GM18861 (cell line): ENCODE measurements around the gene UGGT1.

Experiments
- ATAC-seq: cut with Tn5 transposase; IDR thresholded peaks from one replicate; pipeline ENCODE4 v1.9.1; 2021; ENCODE audit not compliant: unreplicated experiment

UGGT1 gene, protein sequence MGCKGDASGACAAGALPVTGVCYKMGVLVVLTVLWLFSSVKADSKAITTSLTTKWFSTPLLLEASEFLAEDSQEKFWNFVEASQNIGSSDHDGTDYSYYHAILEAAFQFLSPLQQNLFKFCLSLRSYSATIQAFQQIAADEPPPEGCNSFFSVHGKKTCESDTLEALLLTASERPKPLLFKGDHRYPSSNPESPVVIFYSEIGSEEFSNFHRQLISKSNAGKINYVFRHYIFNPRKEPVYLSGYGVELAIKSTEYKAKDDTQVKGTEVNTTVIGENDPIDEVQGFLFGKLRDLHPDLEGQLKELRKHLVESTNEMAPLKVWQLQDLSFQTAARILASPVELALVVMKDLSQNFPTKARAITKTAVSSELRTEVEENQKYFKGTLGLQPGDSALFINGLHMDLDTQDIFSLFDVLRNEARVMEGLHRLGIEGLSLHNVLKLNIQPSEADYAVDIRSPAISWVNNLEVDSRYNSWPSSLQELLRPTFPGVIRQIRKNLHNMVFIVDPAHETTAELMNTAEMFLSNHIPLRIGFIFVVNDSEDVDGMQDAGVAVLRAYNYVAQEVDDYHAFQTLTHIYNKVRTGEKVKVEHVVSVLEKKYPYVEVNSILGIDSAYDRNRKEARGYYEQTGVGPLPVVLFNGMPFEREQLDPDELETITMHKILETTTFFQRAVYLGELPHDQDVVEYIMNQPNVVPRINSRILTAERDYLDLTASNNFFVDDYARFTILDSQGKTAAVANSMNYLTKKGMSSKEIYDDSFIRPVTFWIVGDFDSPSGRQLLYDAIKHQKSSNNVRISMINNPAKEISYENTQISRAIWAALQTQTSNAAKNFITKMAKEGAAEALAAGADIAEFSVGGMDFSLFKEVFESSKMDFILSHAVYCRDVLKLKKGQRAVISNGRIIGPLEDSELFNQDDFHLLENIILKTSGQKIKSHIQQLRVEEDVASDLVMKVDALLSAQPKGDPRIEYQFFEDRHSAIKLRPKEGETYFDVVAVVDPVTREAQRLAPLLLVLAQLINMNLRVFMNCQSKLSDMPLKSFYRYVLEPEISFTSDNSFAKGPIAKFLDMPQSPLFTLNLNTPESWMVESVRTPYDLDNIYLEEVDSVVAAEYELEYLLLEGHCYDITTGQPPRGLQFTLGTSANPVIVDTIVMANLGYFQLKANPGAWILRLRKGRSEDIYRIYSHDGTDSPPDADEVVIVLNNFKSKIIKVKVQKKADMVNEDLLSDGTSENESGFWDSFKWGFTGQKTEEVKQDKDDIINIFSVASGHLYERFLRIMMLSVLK (N-terminal part only)

GRCh38 chr2:128090945-128091725, at the start of gene UGGT1:
TSS of gene UGGT1 (plus strand) at chr2:128091200. CDS start at chr2:128091358, 158 bp downstream.
- peak; percentile 91 for ATAC-seq

GRCh38 chr2:128041561-128041960, 49.4 kb upstream of the UGGT1 start:
- no peak for ATAC-seq

DNA sequence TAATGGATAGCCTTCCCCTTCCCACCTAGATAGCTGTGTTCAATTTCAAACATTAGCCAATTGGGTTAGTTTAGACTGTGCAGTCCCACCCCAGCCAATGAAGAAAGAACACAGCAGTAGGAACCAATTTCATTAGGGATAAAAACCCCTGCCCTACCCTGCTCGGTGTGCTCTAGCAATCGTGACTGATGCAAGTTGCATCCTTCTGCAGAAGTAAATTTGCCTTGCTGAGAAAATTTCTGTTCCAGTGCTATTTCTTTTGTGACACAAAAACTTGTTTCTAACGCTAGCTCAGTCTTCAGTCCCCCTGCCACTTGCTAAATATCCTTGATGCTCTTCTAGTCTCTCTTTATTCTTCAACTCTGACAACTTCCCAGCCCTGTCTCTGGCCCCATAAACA, 48.0 kb upstream of the UGGT1 start:
- ATAC-seq = no peak

DNA sequence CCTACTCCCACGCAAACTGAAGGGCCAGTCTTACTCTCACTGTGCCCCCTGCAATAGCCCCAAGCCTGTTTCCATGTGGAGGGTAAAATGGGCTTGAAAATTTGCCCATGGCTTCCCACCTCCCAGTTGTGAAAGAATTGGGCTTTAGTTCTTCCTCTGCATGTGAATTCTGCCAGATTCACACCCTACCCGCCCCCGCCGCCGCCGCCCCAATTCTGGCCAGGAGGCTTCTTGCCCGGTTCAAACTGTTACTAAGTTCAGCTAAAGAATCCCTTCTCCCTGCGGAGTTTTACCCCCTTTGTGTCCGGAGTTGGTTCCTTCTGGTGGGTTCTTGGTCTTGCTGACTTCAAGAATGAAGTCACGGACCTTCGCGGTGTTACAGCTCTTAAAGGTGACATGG, 37.7 kb upstream of the UGGT1 start:
- ATAC-seq = no peak

DNA sequence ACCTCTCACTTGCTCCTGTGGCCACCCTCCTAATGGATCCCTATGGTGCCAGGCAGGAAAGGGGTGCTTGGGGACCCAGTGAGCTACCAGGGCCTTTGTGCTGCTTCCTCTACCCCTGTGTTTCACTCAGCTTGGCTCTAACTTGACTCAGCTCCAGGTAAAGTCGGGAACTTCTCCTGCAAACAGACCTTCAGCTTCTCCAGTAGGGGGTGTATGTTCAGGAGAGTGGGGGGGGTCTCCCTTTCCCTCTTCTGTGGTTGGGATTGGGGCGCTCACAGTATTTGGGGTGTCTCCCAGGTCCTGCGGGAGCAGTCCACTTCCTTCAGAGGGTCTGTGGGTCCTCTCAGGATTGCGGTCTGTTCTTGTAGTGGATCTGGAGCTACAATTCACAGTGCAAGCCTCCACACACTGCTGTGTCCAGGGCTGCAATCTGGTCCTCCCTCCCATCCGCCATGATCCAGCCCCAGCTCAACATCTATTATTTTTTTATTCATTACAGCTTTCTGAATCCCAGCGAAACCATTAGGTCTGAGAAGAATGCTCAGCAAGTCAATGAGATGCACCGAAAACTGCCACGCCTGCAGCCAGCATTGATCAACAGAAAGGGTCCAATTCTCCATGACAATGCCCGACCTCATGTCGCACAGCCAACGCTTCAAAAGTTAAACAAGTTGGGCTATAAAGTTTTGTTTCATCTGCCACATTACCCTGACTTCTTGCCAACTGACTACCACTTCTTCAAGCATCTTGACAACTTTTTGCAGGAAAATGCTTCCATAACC, 36.7 kb upstream of the UGGT1 start:
- ATAC-seq = no peak

- no peak for ATAC-seq
Measured at GRCh38 chr2:128057334-128057733, 33.7 kb upstream of the UGGT1 start.

- no peak for ATAC-seq
Measured at GRCh38 chr2:128058114-128058513, 32.9 kb upstream of the UGGT1 start.

GRCh38 chr2:128062571-128062970, 28.4 kb upstream of the UGGT1 start:
- no peak for ATAC-seq

DNA sequence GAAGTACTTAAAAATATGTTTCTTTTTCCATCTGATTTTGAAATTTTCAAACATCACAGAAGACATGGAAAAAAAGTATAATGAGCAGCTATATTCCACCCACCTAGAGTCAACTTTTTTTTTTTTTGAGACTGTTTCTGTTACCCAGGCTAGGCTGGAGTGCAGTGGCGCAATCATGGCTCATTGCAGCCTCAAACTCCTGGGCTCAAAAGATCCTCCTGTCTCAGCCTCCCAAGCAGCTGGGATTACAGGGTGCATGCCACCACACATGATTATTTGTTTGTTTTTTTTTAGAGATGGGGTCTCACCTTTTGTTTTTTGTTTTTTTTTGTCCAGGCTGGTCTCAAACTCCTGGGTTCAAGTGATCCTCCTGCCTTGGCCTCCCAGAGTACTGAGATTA, 26.6 kb upstream of the UGGT1 start:
- no peak for ATAC-seq

DNA sequence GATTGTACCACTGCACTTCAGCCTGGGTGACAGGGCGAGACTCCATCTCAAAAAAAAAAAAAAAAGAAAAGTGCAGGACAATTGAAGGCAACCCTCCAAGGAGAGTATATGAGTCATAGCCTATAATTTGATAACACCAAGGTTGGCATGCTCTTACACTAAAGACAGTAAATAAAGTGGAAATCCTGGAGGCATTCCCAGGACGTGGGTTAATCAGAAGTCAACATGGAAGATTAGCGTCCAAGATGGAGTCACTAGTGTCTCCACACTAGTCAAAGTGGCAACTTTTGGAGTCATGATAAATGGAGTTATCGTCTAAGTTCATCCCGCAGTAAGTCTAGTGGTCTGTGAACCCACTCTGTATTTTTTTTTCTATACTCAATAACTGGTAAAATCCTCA, 21.2 kb upstream of the UGGT1 start:
- ATAC-seq = no peak

GRCh38 chr2:128073278-128073677, 17.7 kb upstream of the UGGT1 start:
- ATAC-seq = no peak

GRCh38 chr2:128076461-128077106, 14.4 kb upstream of the UGGT1 start:
- no peak for ATAC-seq

GRCh38 chr2:128084757-128085156, 6.2 kb upstream of the UGGT1 start:
- no peak for ATAC-seq

DNA sequence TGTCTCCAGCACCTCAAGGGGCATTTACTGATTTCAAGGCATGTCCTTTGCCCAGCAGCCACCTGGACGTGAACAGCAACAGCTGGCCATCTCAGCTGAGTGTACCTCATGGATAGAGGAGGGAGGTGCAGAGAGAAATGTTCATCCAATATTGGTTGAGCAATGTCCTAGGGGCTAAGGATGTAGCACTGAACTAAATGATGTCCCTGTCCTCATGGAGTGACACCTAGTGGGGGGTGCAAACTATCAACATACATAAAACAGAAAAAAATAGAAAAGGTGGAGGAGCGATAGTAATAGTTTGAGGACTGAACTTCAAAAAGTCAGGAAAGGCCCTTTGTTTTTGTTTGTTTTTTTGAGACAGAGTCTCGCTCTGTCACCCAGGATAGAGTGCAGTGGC, 4.8 kb upstream of the UGGT1 start:
- no peak for ATAC-seq

- ATAC-seq = no peak
Measured at GRCh38 chr2:128090575-128090944, 440 bp upstream of the UGGT1 start.

- ATAC-seq = no peak
Measured at GRCh38 chr2:128091726-128092080, 703 bp downstream of the UGGT1 start.

- ATAC-seq = no peak
Measured at GRCh38 chr2:128092656-128093055, 1.7 kb downstream of the UGGT1 start.

DNA sequence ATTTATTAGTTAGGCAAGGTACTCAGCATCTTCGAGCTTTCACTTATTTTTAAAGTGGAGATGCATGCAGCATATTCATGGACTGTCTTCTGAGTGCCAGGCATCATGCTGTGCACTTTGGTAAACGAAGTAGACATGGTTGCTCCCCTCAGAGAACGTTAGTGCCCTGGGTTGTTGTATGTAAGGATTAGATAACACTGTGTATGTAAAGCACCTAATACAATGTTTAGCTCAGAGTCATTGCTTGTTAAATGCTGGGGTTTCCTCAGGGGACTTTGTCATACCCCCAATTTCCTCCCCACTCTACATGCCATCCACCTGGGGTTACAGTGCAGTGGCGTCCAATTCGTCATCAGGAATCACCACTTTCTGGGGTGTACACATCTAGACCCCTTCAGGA, 2.8 kb downstream of the UGGT1 start:
- no peak for ATAC-seq

DNA sequence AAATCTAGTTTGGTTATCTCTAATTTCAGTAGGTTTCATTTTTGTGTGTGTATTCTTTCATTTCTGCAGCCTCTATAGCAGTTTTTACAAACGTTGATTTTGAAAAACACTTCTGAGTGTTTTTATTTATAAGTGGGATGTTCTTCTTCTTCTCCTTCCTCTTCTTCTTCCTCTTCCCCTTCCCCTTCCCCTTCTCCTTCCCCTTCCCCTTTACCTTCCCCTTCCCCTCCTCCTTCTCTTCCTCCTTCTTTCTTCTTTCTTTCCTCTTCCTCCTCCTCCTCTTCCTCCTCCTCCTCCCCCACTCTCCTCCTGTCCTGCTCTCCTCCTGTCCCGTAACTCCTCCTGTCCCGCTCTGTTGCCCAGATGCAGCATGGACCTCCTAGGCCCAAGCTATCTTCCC, 4.2 kb downstream of the UGGT1 start:
- no peak for ATAC-seq
